Sciatic nerve (tissue), 2 donors: ENCODE measurements around the gene SLC6A15. TPM values are rescaled to one million over a fixed set of nuclear protein-coding genes. Genes with fewer than 3 reads are reported as not detected.

ENCODE experiments used
- ATAC-seq: fragments of 200-7000 bp; cut with Tn5 transposase; one replicate; pipeline ENCODE4 v1.9.1; 2020; ENCODE audit warnings: mild to moderate bottlenecking, moderate library complexity
- DNase-seq: peaks from one replicate; pipeline ENCODE4 v3.0.0-alpha.2; 2020; ENCODE audit warnings: low spot score
- intact Hi-C: fragments of 100-400 bp; cut with DNase I; formaldehyde crosslinking; loops from one replicate; pipeline ENCODE4 v1.14.2; 2022
- total RNA-seq: library from RNA; stranded (reverse); fragmentation: NEBNext Ultra II Directional; extraction: Animal tissue kit (Norgen Biotek cat#: 25700); gene quantifications from one replicate; pipeline ENCODE4 v1.2.1, GENCODE V29; 2021
- donor health status: DM: no; HTN: no; CAD: no.
- donor health status: DM: no; HTN: no; CAD: no.

Gene SLC6A15
- total RNA-seq, 1 donor from 2014 or later = 0.58 TPM

GRCh38 chr12:84888861-84889260, 23.7 kb downstream of the SLC6A15 start:
- no peak for ATAC-seq
- no peak for DNase-seq
- intact Hi-C loops = no loop called here

GRCh38 chr12:84877340-84877739, 35.3 kb downstream of the SLC6A15 start:
- no peak for ATAC-seq
- DNase-seq = no peak
- intact Hi-C loops = loop anchor here (10.0 kb wide), 1 partner anchor 147 kb away; no protein-coding TSS in a partner anchor

GRCh38 chr12:84875241-84875640, 37.4 kb downstream of the SLC6A15 start:
- DNase-seq (no peak), ATAC-seq (no peak)
- intact Hi-C loops = loop anchor here (10.0 kb wide), 1 partner anchor 150 kb away; no protein-coding TSS in a partner anchor

GRCh38 chr12:84874825-84875139, 37.8 kb downstream of the SLC6A15 start:
- intact Hi-C loops = loop anchor here (10.0 kb wide), 1 partner anchor 150 kb away; no protein-coding TSS in a partner anchor
- DNase-seq (no peak), ATAC-seq (no peak)

- peak; percentile 78 for ATAC-seq
- intact Hi-C loops = loop anchor here (10.0 kb wide), 1 partner anchor 151 kb away; no protein-coding TSS in a partner anchor
Measured at GRCh38 chr12:84874125-84874824, 38.3 kb downstream of the SLC6A15 start.

GRCh38 chr12:84862186-84862585, 50.4 kb downstream of the SLC6A15 start:
- ATAC-seq (no peak), DNase-seq (no peak)
- intact Hi-C loops = no loop called here

More at GRCh38 chr12:84874125-84874824, 38.3 kb downstream of the SLC6A15 start:
- DNase-seq = no peak

GRCh38 chr12:84860718-84861117, 51.9 kb downstream of the SLC6A15 start:
- intact Hi-C loops = no loop called here
- ATAC-seq (no peak), DNase-seq (no peak)

- no peak for DNase-seq
- intact Hi-C loops = no loop called here
- ATAC-seq = no peak
Measured at GRCh38 chr12:84858796-84859195, 53.8 kb downstream of the SLC6A15 start.

- intact Hi-C loops = no loop called here
Measured at GRCh38 chr12:84857525-84858208, 54.9 kb downstream of the SLC6A15 start.

GRCh38 chr12:84856156-84856900, 56.3 kb downstream of the SLC6A15 start:
- ATAC-seq (no peak), DNase-seq (no peak)
- intact Hi-C loops = no loop called here

More at GRCh38 chr12:84857525-84858208, 54.9 kb downstream of the SLC6A15 start:
- no peak for ATAC-seq
- no peak for DNase-seq

- DNase-seq (no peak), ATAC-seq (no peak)
- intact Hi-C loops = no loop called here
Measured at GRCh38 chr12:84843593-84844144, 68.9 kb downstream of the SLC6A15 start.

GRCh38 chr12:84842406-84843013, 70.1 kb downstream of the SLC6A15 start:
- no peak for ATAC-seq
- intact Hi-C loops = no loop called here
- no peak for DNase-seq

- DNase-seq (no peak), ATAC-seq (no peak)
- intact Hi-C loops = no loop called here
Measured at GRCh38 chr12:84841591-84841990, 71.0 kb downstream of the SLC6A15 start.

GRCh38 chr12:84840356-84840755, 72.2 kb downstream of the SLC6A15 start:
- intact Hi-C loops = no loop called here
- DNase-seq (no peak), ATAC-seq (no peak)

GRCh38 chr12:84826925-84827324, 85.7 kb downstream of the SLC6A15 start:
- ATAC-seq (no peak), DNase-seq (no peak)
- intact Hi-C loops = no loop called here

GRCh38 chr12:84825149-84825548, 87.5 kb downstream of the SLC6A15 start:
- DNase-seq = no peak
- ATAC-seq = no peak
- intact Hi-C loops = no loop called here

- DNase-seq (no peak), ATAC-seq (no peak)
- intact Hi-C loops = no loop called here
Measured at GRCh38 chr12:84822525-84822924, 90.1 kb downstream of the SLC6A15 start.

GRCh38 chr12:84816916-84817695, 95.5 kb downstream of the SLC6A15 start:
- no peak for DNase-seq
- ATAC-seq = no peak
- intact Hi-C loops = no loop called here
